Suprapubic skin (tissue), 4 donors: ENCODE results near the gene SPRN. TPM values are rescaled to one million over a fixed set of nuclear protein-coding genes. Genes with fewer than 3 reads are reported as not detected.

Experiments used
- DNase-seq, 2 donors: peaks; one replicate each; pipeline ENCODE4 v3.0.0-alpha.2; 2019; ENCODE audit warnings: low spot score in 2 of 2
- H3K27ac ChIP-seq: fragments of 200-600 bp; sonication (generic); one replicate; pipeline ENCODE4 v1.5.1; 2019
- H3K27me3 ChIP-seq: fragments of 200-600 bp; sonication (generic); one replicate; pipeline ENCODE4 v1.5.1; 2019
- H3K36me3 ChIP-seq: fragments of 200-600 bp; sonication (generic); one replicate; pipeline ENCODE4 v1.5.1; 2019
- H3K4me1 ChIP-seq: fragments of 200-600 bp; sonication (generic); one replicate; pipeline ENCODE4 v1.5.1; 2019
- H3K4me3 ChIP-seq: fragments of 200-600 bp; sonication (generic); one replicate; pipeline ENCODE4 v1.5.1; 2019; ENCODE audit warnings: mild to moderate bottlenecking
- H3K9me3 ChIP-seq: fragments of 200-600 bp; sonication (generic); one replicate; pipeline ENCODE4 v1.5.1; 2019
- CTCF ChIP-seq, 2 donors: fragments of 200-600 bp in 1 of 2; fragments of 450-650 bp in 1 of 2; sonication (generic) in 1 of 2; IDR thresholded peaks; one replicate each; pipeline ENCODE4 v1.5.1; 2016 to 2019; ENCODE audit warnings: antibody characterized with exemption in 2 of 2, mild to moderate bottlenecking in 1 of 2, moderate library complexity in 1 of 2
- EP300 ChIP-seq: sonication (generic); formaldehyde crosslinking; IDR thresholded peaks from one replicate; pipeline ENCODE4 v1.6.1; 2017; ENCODE audit warnings: antibody characterized with exemption
- POLR2A ChIP-seq, 2 donors: fragments of 450-650 bp; IDR thresholded peaks; one replicate each; pipeline ENCODE4 v1.6.1; 2017; ENCODE audit warnings: antibody characterized with exemption in 2 of 2, mild to moderate bottlenecking in 2 of 2, moderate library complexity in 2 of 2
- POLR2AphosphoS5 ChIP-seq, 3 donors: sonication (generic); formaldehyde crosslinking; IDR thresholded peaks; one replicate each; pipeline ENCODE4 v1.6.1; 2017; ENCODE audit warnings: antibody characterized with exemption in 3 of 3
- WGBS: methylation state at CpG from one replicate; pipeline ENCODE4 v1.1.5; 2018; 5-methylcytosine and 5-hydroxymethylcytosine counted together
- total RNA-seq, 4 donors: library from RNA; depleted of rRNA; stranded (reverse); fragments of >200 nt; gene quantifications; one replicate each; pipeline ENCODE4 v1.1.0, GENCODE V29; 2016

Gene SPRN
- total RNA-seq, 4 donors from 2014 or later, result 0.23 to 0.56 TPM; not detected in 2

DNA sequence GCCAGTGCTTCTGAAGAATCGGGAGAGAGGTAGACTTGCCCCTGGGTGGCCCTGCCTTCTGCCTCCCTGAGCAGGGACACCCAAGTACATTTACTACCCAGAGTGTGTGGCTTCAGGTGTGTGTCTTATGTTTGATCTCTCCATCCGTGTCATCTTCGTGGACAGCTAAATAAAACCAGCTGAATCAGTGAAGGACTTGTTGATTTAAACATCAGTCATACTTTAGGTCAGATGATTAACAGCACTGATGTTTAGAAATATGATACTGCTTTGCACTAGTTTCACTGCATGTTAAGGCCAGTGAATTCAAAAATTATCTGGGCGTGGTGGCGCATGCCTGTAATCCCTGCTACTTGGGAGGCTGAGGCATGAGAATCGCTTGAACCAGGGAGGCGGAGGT, 26.5 kb downstream of the SPRN start:
- peaks cover 61% of the 10 kb centered on the region for H3K36me3 ChIP-seq
- H3K4me1 ChIP-seq, result peaks cover 18% of the 10 kb centered on the region
- no peaks in the 10 kb centered on the region for H3K9me3 ChIP-seq
- 98% methylated on average over 7 of the region's 7 CpGs for WGBS
- no peaks in the 10 kb centered on the region for H3K27me3 ChIP-seq
- TF ChIP-seq CTCF (IDR thresholded peaks at IDR 0.05) (no peak), EP300 (no peak), POLR2A (IDR thresholded peaks at IDR 0.05) (no peak), POLR2AphosphoS5 (IDR thresholded peaks at IDR 0.05) (no peak)
- DNase-seq, result no peak
- no peak overlapping the region for H3K4me3 ChIP-seq
- H3K27ac ChIP-seq, result no peak overlapping the region

GRCh38 chr10:133396035-133396624, 28.3 kb downstream of the SPRN start:
- Histone ChIP-seq H3K4me1 (peaks cover 18% of the 10 kb centered on the region), H3K4me3 (no peak overlapping the region), H3K27ac (no peak overlapping the region), H3K27me3 (no peaks in the 10 kb centered on the region), H3K36me3 (peaks cover 45% of the 10 kb centered on the region), H3K9me3 (no peaks in the 10 kb centered on the region)
- TF ChIP-seq POLR2AphosphoS5 (IDR thresholded peaks at IDR 0.05) (no peak), POLR2A (IDR thresholded peaks at IDR 0.05) (no peak), EP300 (no peak), CTCF (IDR thresholded peaks at IDR 0.05) (no peak)
- DNase-seq, result peak in 1 of 2 donors; percentile 53
- 93% methylated on average over 19 of the region's 19 CpGs for WGBS

DNA sequence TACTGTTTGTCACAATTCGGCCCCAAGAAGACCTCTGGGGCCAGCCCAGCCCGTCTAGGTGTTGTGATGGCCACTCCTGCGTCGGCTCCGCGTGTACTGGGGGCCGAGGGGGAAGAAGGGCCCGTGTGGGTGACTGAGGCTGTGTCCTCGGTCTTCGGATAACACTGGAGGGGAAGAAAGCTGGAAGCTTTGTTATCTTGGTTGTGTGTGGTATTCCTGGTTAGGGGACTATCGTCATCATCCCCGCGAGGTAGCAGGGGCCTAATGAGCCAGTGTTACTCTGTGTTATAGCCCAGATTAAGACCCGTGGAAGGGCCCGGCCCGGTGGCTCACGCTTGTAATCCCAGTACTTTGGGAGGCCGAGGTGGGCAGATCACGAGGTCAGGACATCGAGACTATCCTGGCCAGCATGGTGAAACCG, 29.6 kb downstream of the SPRN start:
- DNase-seq, result peak in 1 of 2 donors; percentile 53
- 31% methylated on average over 19 of the region's 21 CpGs for WGBS
- Histone ChIP-seq H3K27me3 (no peaks in the 10 kb centered on the region), H3K4me3 (peak overlapping the region; percentile 90), H3K36me3 (peaks cover 32% of the 10 kb centered on the region), H3K4me1 (peaks cover 18% of the 10 kb centered on the region), H3K27ac (peak overlapping the region; percentile 73), H3K9me3 (no peaks in the 10 kb centered on the region)
- no peak for TF ChIP-seq EP300
- TF ChIP-seq CTCF (IDR thresholded peaks at IDR 0.05), result no peak
- no peak for TF ChIP-seq POLR2AphosphoS5 (IDR thresholded peaks at IDR 0.05)
- no peak for TF ChIP-seq POLR2A (IDR thresholded peaks at IDR 0.05)

DNA sequence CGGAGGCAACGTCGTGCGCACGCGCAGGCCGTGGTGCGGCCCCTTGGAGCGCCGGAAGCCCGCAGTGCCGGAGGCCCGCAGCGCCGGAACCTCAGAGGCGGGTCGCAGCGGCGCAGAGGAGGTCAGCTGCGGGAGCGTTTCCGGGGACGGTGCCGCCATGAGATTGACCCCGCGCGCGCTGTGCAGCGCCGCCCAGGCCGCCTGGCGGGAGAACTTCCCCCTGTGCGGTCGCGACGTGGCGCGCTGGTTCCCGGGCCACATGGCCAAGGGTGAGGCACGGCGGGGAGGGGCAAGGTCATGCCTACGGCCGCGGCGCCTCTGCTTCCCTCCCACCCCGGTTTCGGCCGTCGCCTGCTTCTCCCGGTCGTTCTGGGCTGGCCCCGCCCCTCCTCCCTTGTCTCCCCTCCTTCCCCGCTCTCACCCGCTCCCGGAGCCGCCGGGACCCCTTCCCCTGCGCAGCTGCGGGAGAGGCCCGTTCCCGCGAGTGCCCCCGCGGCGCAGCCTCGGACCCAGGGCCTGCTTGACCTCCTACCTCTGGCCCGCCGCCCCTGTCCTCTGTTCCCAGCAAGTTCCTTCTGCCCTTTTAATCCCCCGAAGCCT, 30.3 kb downstream of the SPRN start, which contains the start of gene MTG1:
MTG1 (plus strand) TSS at position 94 of the 600 bp plus-strand sequence; CDS start at position 158, 64 bp downstream.
- peak in 1 of 2 donors; percentile 23 for TF ChIP-seq POLR2A (IDR thresholded peaks at IDR 0.05)
- TF ChIP-seq CTCF (IDR thresholded peaks at IDR 0.05), result peak in 1 of 2 donors; percentile 15
- TF ChIP-seq POLR2AphosphoS5 (IDR thresholded peaks at IDR 0.05), result peak in 2 of 3 donors; percentile 55 to 80
- no peak for TF ChIP-seq EP300
- no peaks in the 10 kb centered on the region for H3K27me3 ChIP-seq
- no peaks in the 10 kb centered on the region for H3K9me3 ChIP-seq
- peak within 1 kb of the TSS; percentile 90 for H3K4me3 ChIP-seq
- H3K4me1 ChIP-seq, result peaks cover 18% of the 10 kb centered on the region
- H3K27ac ChIP-seq, result peak within 1 kb of the TSS; percentile 73
- peak; percentile 93 for DNase-seq
- H3K36me3 ChIP-seq, result peaks cover 27% of the 10 kb centered on the region
- WGBS, result 0% methylated on average over 10 of the region's 69 CpGs

- Histone ChIP-seq H3K36me3 (peaks cover 23% of the 10 kb centered on the region), H3K27ac (no peak overlapping the region), H3K9me3 (no peaks in the 10 kb centered on the region), H3K4me1 (peaks cover 18% of the 10 kb centered on the region), H3K4me3 (peak overlapping the region; percentile 90), H3K27me3 (no peaks in the 10 kb centered on the region)
- peak in 1 of 2 donors; percentile 42 for DNase-seq
- 38% methylated on average over 27 of the region's 27 CpGs for WGBS
- TF ChIP-seq EP300 (no peak), POLR2AphosphoS5 (IDR thresholded peaks at IDR 0.05) (no peak), CTCF (IDR thresholded peaks at IDR 0.05) (no peak), POLR2A (IDR thresholded peaks at IDR 0.05) (no peak)
These were observed 30.9 kb downstream of the SPRN start for GRCh38 chr10:133393401-133394063.
